H1 (cell line): Measurements from ENCODE around the gene OR2A14.

Experiments used
- CHD2 ChIP-seq: IDR thresholded peaks from 2 replicates; pipeline ENCODE4 v1.6.1; 2012; ENCODE audit warnings: low read length, improper control_type of control experiment
- EGR1 ChIP-seq: IDR thresholded peaks from 2 replicates; pipeline ENCODE4 v1.6.1; 2011; ENCODE audit warnings: low read depth, low read length, borderline replicate concordance
- EZH2 ChIP-seq: fragments of 200-600 bp; sonication (generic); IDR thresholded peaks from 2 replicates; pipeline ENCODE4 v1.7.1; 2012; ENCODE audit warnings: low read depth, mild to moderate bottlenecking, moderate library complexity, low read length, inconsistent platforms; ENCODE audit not compliant: severe bottlenecking
- GTF2F1 ChIP-seq: IDR thresholded peaks from 2 replicates; pipeline ENCODE4 v1.6.1; 2012; ENCODE audit warnings: low read depth, low read length, improper control_type of control experiment, borderline replicate concordance
- POLR2AphosphoS5 ChIP-seq: IDR thresholded peaks from 2 replicates; pipeline ENCODE4 v1.6.1; 2011; ENCODE audit warnings: low read depth, low read length
- TCF12 ChIP-seq: IDR thresholded peaks from 2 replicates; pipeline ENCODE4 v1.6.1; 2011; ENCODE audit warnings: low read depth, mild to moderate bottlenecking, low read length
- TF ChIP-seq, protein P1 (sequence below), 3 experiments: IDR thresholded peaks; 1 replicate in 2 of 3; 2 replicates in 1 of 3; pipeline versions ENCODE4 v1.5.1 to v1.6.1; 2011; ENCODE audit warnings: low read length in 3 of 3, mild to moderate bottlenecking in 3 of 3, inconsistent platforms in 2 of 3, low read depth in 1 of 3, moderate library complexity in 1 of 3; ENCODE audit not compliant: insufficient read depth in 1 of 3; ENCODE audit errors: control extremely low read depth in 1 of 3
- TF ChIP-seq, protein P2 (sequence below): IDR thresholded peaks from 2 replicates; pipeline ENCODE4 v1.6.1; 2011; ENCODE audit warnings: low read length, improper control_type of control experiment

DNA sequence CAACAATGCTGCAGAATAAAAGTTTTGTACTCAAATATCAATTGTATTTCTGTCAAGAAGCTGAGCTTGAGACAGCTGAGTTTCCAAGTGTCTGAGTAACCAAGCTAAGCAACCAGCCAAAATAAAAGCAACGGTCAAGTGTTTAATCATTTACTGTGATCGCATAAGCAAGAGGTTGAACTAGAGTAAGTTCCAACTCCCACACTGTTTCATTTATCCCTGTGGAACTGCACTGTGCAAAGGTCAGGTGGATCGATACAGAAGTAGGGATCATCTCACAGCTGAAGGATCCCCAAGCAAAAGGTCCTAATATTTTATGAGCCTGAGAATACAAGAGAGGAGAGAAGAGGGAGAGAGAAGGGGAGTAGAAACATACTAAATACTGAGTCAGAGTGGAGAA is 21.4 kb downstream of the OR2A14 start:
- no peak for TF ChIP-seq POLR2AphosphoS5
- no peak for TF ChIP-seq TCF12
- no peak for TF ChIP-seq EZH2
- TF ChIP-seq CHD2: no peak
- TF ChIP-seq GTF2F1: no peak
- TF ChIP-seq, protein P1, sequence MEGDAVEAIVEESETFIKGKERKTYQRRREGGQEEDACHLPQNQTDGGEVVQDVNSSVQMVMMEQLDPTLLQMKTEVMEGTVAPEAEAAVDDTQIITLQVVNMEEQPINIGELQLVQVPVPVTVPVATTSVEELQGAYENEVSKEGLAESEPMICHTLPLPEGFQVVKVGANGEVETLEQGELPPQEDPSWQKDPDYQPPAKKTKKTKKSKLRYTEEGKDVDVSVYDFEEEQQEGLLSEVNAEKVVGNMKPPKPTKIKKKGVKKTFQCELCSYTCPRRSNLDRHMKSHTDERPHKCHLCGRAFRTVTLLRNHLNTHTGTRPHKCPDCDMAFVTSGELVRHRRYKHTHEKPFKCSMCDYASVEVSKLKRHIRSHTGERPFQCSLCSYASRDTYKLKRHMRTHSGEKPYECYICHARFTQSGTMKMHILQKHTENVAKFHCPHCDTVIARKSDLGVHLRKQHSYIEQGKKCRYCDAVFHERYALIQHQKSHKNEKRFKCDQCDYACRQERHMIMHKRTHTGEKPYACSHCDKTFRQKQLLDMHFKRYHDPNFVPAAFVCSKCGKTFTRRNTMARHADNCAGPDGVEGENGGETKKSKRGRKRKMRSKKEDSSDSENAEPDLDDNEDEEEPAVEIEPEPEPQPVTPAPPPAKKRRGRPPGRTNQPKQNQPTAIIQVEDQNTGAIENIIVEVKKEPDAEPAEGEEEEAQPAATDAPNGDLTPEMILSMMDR (IDR thresholded peaks at IDR 0.05; ENCODE audit: control extremely low read depth in 1 of 3, insufficient read depth in 1 of 3, low read depth in 1 of 3, low read length in 3 of 3): no peak
- TF ChIP-seq, protein P2, sequence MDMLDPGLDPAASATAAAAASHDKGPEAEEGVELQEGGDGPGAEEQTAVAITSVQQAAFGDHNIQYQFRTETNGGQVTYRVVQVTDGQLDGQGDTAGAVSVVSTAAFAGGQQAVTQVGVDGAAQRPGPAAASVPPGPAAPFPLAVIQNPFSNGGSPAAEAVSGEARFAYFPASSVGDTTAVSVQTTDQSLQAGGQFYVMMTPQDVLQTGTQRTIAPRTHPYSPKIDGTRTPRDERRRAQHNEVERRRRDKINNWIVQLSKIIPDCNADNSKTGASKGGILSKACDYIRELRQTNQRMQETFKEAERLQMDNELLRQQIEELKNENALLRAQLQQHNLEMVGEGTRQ: no peak
- no peak for TF ChIP-seq EGR1
